ENCODE measurements around the gene RNF144B. TPM values are rescaled to one million over a fixed set of nuclear protein-coding genes. Genes with fewer than 3 reads are reported as not detected.

RNF144B gene
- total and polyA plus RNA-seq, 2 donors (not counting 1 experiment from before 2014, with no cell fraction given), result 3.0 to 17.0 TPM

- Histone ChIP-seq H2AFZ (ENCODE audit: insufficient read depth, low read depth, low read length, poor library complexity, severe bottlenecking) (no peak overlapping the region), H4K20me1 (ENCODE audit: control insufficient read depth, insufficient read depth, low read length, poor library complexity, severe bottlenecking) (no peaks in the 10 kb centered on the region), H3K4me1 (ENCODE audit: control insufficient read depth in 2 of 2, insufficient read depth in 2 of 2, low read length in 2 of 2) (peaks cover 0 to 9% of the 10 kb centered on the region in 2 donors), H3K36me3 (replicated peaks in 1 of 2; ENCODE audit: control extremely low read depth in 1 of 2, control insufficient read depth in 1 of 2, extremely low read depth in 1 of 2, insufficient read depth in 2 of 2, low read length in 1 of 2) (peaks cover 2 to 3% of the 10 kb centered on the region in 2 experiments), H3K4me2 (replicated peaks; ENCODE audit: low read depth, low read length, poor library complexity, severe bottlenecking) (no peak overlapping the region), H3K4me3 (ENCODE audit: control extremely low read depth in 1 of 5, extremely low read depth in 1 of 5, insufficient read depth in 1 of 5, low read depth in 2 of 5, low read length in 4 of 5) (no peak overlapping the region), H3K27ac (ENCODE audit: low read length in 2 of 2) (no peak overlapping the region), H3K27me3 (replicated peaks in 1 of 4; ENCODE audit: control extremely low read depth in 1 of 4, control insufficient read depth in 3 of 4, insufficient read depth in 4 of 4, low read length in 3 of 4) (no peaks in the 10 kb centered on the region), H3K9ac (ENCODE audit: low read length) (no peak overlapping the region), H3K9me3 (ENCODE audit: control extremely low read depth in 1 of 3, control insufficient read depth in 2 of 3, insufficient read depth in 1 of 3, low read length in 2 of 3) (no peaks in the 10 kb centered on the region), H3K79me2 (ENCODE audit: control insufficient read depth, insufficient read depth, low read length) (peaks cover 55% of the 10 kb centered on the region)
- H3K4me3 Mint-ChIP-seq, result no peak overlapping the region
- no peak for TF ChIP-seq EZH2 (IDR thresholded peaks at IDR 0.05; ENCODE audit: borderline replicate concordance, insufficient read depth, low read depth, low read length, poor library complexity, severe bottlenecking)
- intact Hi-C loops (cut with micrococcal nuclease), result no loop called here
- no peak overlapping the region for H3K27ac Mint-ChIP-seq
- H3K9me3 Mint-ChIP-seq (ENCODE audit: insufficient read depth), result no peaks in the 10 kb centered on the region
- CTCF ChIA-PET, result no interaction called here
- H3K27me3 Mint-ChIP-seq, result no peaks in the 10 kb centered on the region
- POLR2A ChIA-PET, result no interaction called here
- no CpG with 5 or more reads among the region's 3 CpGs for WGBS (ENCODE audit: insufficient coverage)
- H3K4me1 Mint-ChIP-seq, result peaks cover 46% of the 10 kb centered on the region
- DNase-seq (no peak), ATAC-seq (ENCODE audit: low read depth) (no peak)
Measured at GRCh38 chr6:18423426-18423825, 36.3 kb downstream of the RNF144B start.

- peaks cover 56% of the 10 kb centered on the region for H3K79me2 ChIP-seq (ENCODE audit: control insufficient read depth, insufficient read depth, low read length)
- no peaks in the 10 kb centered on the region for H4K20me1 ChIP-seq (ENCODE audit: control insufficient read depth, insufficient read depth, low read length, poor library complexity, severe bottlenecking)
- POLR2A ChIA-PET, result no interaction called here
Measured at GRCh38 chr6:18424201-18424600, 37.1 kb downstream of the RNF144B start.

More at GRCh38 chr6:18424201-18424600, 37.1 kb downstream of the RNF144B start:
- intact Hi-C loops (cut with micrococcal nuclease), result no loop called here
- H3K36me3 ChIP-seq (replicated peaks in 1 of 2; ENCODE audit: control extremely low read depth in 1 of 2, control insufficient read depth in 1 of 2, extremely low read depth in 1 of 2, insufficient read depth in 2 of 2, low read length in 1 of 2), result peaks cover 5 to 8% of the 10 kb centered on the region in 2 experiments
- TF ChIP-seq EZH2 (IDR thresholded peaks at IDR 0.05; ENCODE audit: borderline replicate concordance, insufficient read depth, low read depth, low read length, poor library complexity, severe bottlenecking) (no peak), CTCF (IDR thresholded peaks at IDR 0.05) (no peak)
- Mint-ChIP-seq H3K4me3 (no peak overlapping the region), H3K9me3 (ENCODE audit: insufficient read depth) (no peaks in the 10 kb centered on the region), H3K27me3 (no peaks in the 10 kb centered on the region), H3K27ac (no peak overlapping the region), H3K4me1 (peaks cover 41% of the 10 kb centered on the region)
- WGBS (ENCODE audit: insufficient coverage), result 100% methylated on average over 1 of the region's 2 CpGs
- no peak overlapping the region for H3K4me2 ChIP-seq (replicated peaks; ENCODE audit: low read depth, low read length, poor library complexity, severe bottlenecking)
- no peaks in the 10 kb centered on the region for H3K9me3 ChIP-seq (ENCODE audit: control extremely low read depth in 1 of 3, control insufficient read depth in 2 of 3, insufficient read depth in 1 of 3, low read length in 2 of 3)
- DNase-seq (no peak), ATAC-seq (ENCODE audit: low read depth) (no peak)
- H3K27ac ChIP-seq (ENCODE audit: low read length in 2 of 2), result no peak overlapping the region
- H3K9ac ChIP-seq (ENCODE audit: low read length), result no peak overlapping the region
- CTCF ChIA-PET, result no interaction called here
- H3K4me3 ChIP-seq (ENCODE audit: control extremely low read depth in 1 of 5, extremely low read depth in 1 of 5, insufficient read depth in 1 of 5, low read depth in 2 of 5, low read length in 4 of 5), result no peak overlapping the region
- H3K27me3 ChIP-seq (replicated peaks in 1 of 4; ENCODE audit: control extremely low read depth in 1 of 4, control insufficient read depth in 3 of 4, insufficient read depth in 4 of 4, low read length in 3 of 4), result no peaks in the 10 kb centered on the region
- peaks cover 0 to 9% of the 10 kb centered on the region in 2 donors for H3K4me1 ChIP-seq (ENCODE audit: control insufficient read depth in 2 of 2, insufficient read depth in 2 of 2, low read length in 2 of 2)
- H2AFZ ChIP-seq (ENCODE audit: insufficient read depth, low read depth, low read length, poor library complexity, severe bottlenecking), result no peak overlapping the region
